ENCODE results near the gene CALML4. TPM values are rescaled to one million over a fixed set of nuclear protein-coding genes. Genes with fewer than 3 reads are reported as not detected.
A peak's percentile ranks its signal among the peaks of the same experiment; 100 is the strongest.

Gene CALML4
- polyA plus RNA-seq, 1 donor (not counting 4 experiments of a cell fraction or from before 2014, with no cell fraction given), result 7.0 TPM

DNA sequence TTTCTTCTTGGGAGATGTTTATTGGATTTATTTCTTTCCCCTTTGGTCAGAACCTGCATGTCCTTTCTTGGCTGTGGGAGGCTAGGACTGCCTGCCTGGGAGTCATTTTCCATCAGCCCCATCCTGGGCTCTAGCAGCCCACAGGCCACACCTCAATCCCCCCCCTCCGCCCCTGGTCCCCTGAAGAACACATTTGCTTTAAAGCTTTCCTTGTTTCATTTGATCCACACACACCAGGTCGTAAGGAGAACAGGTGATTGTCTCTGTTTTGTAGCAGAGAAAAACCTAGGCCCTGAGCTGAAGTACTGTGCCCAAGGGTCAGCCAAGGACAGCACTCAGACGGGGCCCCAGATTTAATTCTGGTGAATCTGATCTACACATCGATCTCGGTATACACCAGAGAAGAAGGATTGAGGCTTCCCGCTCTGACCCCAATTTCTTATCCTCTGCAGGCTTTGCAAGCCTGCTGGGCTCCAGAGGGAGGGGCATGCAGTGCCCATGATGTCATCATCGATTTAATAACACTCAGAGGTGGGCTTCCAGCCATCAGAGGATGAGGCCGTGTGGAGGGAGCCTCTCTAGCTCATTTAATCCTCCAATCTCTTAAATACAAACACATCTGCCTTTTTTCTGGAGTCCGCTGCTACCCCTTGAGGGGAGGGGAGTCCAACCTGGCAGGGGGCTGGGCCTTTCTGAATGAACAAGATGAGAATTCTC, 26.1 kb upstream of the CALML4 start:
- no peaks in the 10 kb centered on the region for H3K36me3 ChIP-seq (ENCODE audit: control insufficient read depth in 2 of 2, extremely low read depth in 1 of 2, insufficient read depth in 2 of 2, low read length in 2 of 2)
- peaks cover 6% of the 10 kb centered on the region for H4K20me1 ChIP-seq (ENCODE audit: control insufficient read depth, extremely low read depth, insufficient read depth, low read length)
- H2AFZ ChIP-seq (ENCODE audit: control insufficient read depth, low read length), result no peak overlapping the region
- H3K27me3 ChIP-seq (ENCODE audit: control insufficient read depth, extremely low read depth, insufficient read depth, low read length), result peaks cover 4% of the 10 kb centered on the region
- no peaks in the 10 kb centered on the region for H3K9me3 ChIP-seq (ENCODE audit: control insufficient read depth, low read depth, low read length)
- TF ChIP-seq, protein P1, sequence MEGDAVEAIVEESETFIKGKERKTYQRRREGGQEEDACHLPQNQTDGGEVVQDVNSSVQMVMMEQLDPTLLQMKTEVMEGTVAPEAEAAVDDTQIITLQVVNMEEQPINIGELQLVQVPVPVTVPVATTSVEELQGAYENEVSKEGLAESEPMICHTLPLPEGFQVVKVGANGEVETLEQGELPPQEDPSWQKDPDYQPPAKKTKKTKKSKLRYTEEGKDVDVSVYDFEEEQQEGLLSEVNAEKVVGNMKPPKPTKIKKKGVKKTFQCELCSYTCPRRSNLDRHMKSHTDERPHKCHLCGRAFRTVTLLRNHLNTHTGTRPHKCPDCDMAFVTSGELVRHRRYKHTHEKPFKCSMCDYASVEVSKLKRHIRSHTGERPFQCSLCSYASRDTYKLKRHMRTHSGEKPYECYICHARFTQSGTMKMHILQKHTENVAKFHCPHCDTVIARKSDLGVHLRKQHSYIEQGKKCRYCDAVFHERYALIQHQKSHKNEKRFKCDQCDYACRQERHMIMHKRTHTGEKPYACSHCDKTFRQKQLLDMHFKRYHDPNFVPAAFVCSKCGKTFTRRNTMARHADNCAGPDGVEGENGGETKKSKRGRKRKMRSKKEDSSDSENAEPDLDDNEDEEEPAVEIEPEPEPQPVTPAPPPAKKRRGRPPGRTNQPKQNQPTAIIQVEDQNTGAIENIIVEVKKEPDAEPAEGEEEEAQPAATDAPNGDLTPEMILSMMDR (optimal IDR thresholded peaks at IDR 0.05 in 1 of 3, IDR thresholded peaks at IDR 0.05 in 1 of 3, conservative IDR thresholded peaks at IDR 0.05 in 1 of 3; ENCODE audit: extremely low read depth in 1 of 3, insufficient read depth in 2 of 3, low read length in 3 of 3), result no peak
- no peak for TF ChIP-seq EZH2 (IDR thresholded peaks at IDR 0.05; ENCODE audit: low read length)
- peaks cover 16% of the 10 kb centered on the region for H3K4me1 ChIP-seq (ENCODE audit: control insufficient read depth, extremely low read depth, insufficient read depth, low read length)
- DNase-seq (ENCODE audit: low read depth, low spot score) (no peak), FAIRE-seq (no peak)
- H3K9me1 ChIP-seq (ENCODE audit: control insufficient read depth, extremely low read depth, insufficient read depth, low read length), result peaks cover 2% of the 10 kb centered on the region
- peaks cover 28% of the 10 kb centered on the region for H3K79me2 ChIP-seq (ENCODE audit: control insufficient read depth, insufficient read depth, low read length)
- no peak overlapping the region for H3K27ac ChIP-seq (ENCODE audit: control insufficient read depth, insufficient read depth, low read length)
- no peak overlapping the region for H3K4me2 ChIP-seq (ENCODE audit: control insufficient read depth, extremely low read depth, insufficient read depth, low read depth, low read length)
- H3K4me3 ChIP-seq (ENCODE audit: control insufficient read depth in 2 of 3, extremely low read depth in 1 of 3, insufficient read depth in 2 of 3, low read depth in 1 of 3, low read length in 3 of 3), result no peak overlapping the region
- no peak overlapping the region for H3K9ac ChIP-seq (ENCODE audit: control insufficient read depth, extremely low read depth, insufficient read depth, low read length)
- dilution Hi-C loops (cut with MboI; ENCODE audit: extremely low pct_ligation_motif_present, low sequenced_read_pairs), result no loop called here

DNA sequence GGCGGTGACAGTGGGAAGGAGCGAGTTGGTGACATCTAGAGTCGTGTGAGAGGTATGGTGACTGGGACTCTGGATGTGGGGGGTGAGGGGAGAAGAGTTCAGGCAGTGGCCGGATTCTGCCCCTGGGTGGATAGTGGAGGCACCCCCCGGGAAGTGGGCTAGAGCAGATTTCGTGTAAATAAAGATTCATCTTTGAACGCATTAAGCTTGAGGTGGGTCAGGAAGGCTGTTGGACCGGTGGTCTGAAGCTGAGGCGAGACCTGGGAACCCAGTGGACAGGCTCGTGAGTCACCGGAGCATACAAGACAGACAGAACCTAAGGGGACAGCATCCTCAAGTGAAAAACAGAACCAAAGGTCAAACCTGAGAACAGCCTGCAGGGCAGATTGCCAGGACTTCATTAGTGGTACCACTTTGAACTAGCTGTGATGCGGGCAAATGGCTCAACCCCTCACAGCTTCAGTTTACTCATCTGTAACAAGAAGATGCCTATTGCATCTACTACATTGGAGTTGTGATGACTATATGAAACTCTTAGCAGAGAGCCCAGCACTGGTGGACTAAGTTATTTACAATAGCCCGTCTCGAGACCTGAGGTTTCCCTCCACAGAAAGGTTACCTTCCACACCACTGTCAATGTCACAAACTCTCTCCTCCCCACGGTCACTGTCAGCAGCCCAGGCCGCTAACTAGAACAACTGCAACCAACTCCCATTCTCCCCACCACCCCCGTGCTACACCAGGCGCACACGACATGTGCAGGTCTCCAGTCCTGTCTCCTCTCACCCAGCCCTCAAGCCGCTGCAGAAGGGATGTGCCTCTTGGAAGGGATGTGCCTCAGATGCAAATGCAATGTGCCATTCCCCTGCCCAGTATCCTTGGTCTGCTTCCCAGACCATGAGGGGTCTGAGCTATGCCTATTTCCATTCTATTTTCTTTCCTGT, 25.3 kb upstream of the CALML4 start:
- Histone ChIP-seq H3K27ac (ENCODE audit: control insufficient read depth, insufficient read depth, low read length) (peak overlapping the region; percentile 81), H3K4me1 (ENCODE audit: control insufficient read depth, extremely low read depth, insufficient read depth, low read length) (peaks cover 16% of the 10 kb centered on the region), H3K27me3 (ENCODE audit: control insufficient read depth, extremely low read depth, insufficient read depth, low read length) (peaks cover 4% of the 10 kb centered on the region), H3K9me3 (ENCODE audit: control insufficient read depth, low read depth, low read length) (no peaks in the 10 kb centered on the region), H3K36me3 (ENCODE audit: control insufficient read depth in 2 of 2, extremely low read depth in 1 of 2, insufficient read depth in 2 of 2, low read length in 2 of 2) (no peaks in the 10 kb centered on the region), H3K4me3 (ENCODE audit: control insufficient read depth in 2 of 3, extremely low read depth in 1 of 3, insufficient read depth in 2 of 3, low read depth in 1 of 3, low read length in 3 of 3) (peak overlapping the region; percentile 67 to 82 (median 78)), H4K20me1 (ENCODE audit: control insufficient read depth, extremely low read depth, insufficient read depth, low read length) (peaks cover 6% of the 10 kb centered on the region), H3K79me2 (ENCODE audit: control insufficient read depth, insufficient read depth, low read length) (peaks cover 36% of the 10 kb centered on the region), H3K4me2 (ENCODE audit: control insufficient read depth, extremely low read depth, insufficient read depth, low read depth, low read length) (peak overlapping the region; percentile 94), H2AFZ (ENCODE audit: control insufficient read depth, low read length) (peak overlapping the region; percentile 92), H3K9ac (ENCODE audit: control insufficient read depth, extremely low read depth, insufficient read depth, low read length) (peak overlapping the region; percentile 95), H3K9me1 (ENCODE audit: control insufficient read depth, extremely low read depth, insufficient read depth, low read length) (peaks cover 2% of the 10 kb centered on the region)
- no peak for FAIRE-seq
- TF ChIP-seq, protein P1 (optimal IDR thresholded peaks at IDR 0.05 in 1 of 3, IDR thresholded peaks at IDR 0.05 in 1 of 3, conservative IDR thresholded peaks at IDR 0.05 in 1 of 3; ENCODE audit: extremely low read depth in 1 of 3, insufficient read depth in 2 of 3, low read length in 3 of 3), result peak in 1 of 3 experiments; percentile 16
- no peak for TF ChIP-seq EZH2 (IDR thresholded peaks at IDR 0.05; ENCODE audit: low read length)
- no peak for DNase-seq (ENCODE audit: low read depth, low spot score)
- dilution Hi-C loops (cut with MboI; ENCODE audit: extremely low pct_ligation_motif_present, low sequenced_read_pairs), result no loop called here

Measured in keratinocyte (primary cell).